GM18507 (cell line): ENCODE data around the gene FAM131A.

ENCODE experiments used
- DNase-seq: peaks from one replicate; pipeline ENCODE4 v3.0.0; 2011; ENCODE audit warnings: low read depth; ENCODE audit not compliant: insufficient read length; ENCODE audit errors: extremely low spot score
- FAIRE-seq: peaks from 2 replicates; lab custom pipeline; 2011; peaks lifted over from hg19 to GRCh38; lab: Jason Lieb, UNC

The FAM131A gene

DNA sequence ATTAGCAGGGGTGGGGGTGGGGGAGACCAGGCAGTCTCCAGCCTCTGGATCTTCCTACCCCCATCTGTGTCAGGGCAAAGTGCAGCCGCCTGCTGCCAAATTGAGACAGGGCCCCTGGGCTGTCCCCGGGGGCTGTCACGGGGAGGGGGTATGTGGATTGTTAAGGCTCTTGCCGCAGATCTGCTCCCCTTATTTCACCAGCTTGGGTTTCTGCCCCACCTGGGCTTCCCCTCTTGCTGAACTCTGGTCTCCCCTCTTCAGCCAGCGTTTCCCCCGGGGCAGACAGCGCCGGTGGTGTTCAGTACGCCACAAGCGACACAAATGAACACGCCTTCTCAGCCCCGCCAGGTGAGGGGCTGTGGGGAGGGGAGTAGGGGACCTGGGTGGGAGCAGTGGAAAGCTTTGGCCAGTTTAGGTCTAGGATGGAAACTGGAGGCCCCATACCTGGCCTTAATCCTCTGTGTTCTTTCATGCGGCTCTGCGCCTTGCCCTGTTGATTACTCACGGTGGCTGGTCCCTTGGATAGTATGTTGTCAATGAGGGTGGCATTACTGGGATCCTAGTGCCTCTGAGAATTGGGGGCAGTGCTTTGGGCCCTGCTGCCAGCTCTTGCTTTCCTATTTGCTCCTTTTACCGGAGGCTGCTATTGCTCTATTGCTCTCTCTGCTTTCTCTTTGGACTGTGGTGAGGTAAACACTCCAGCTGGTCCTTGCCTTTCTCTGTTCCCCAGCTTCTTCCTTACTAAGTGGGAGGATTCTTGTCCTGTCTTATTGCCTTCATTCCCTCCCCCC is 21.3 kb upstream of the FAM131A start:
- no peak for DNase-seq
- FAIRE-seq, result no peak

DNA sequence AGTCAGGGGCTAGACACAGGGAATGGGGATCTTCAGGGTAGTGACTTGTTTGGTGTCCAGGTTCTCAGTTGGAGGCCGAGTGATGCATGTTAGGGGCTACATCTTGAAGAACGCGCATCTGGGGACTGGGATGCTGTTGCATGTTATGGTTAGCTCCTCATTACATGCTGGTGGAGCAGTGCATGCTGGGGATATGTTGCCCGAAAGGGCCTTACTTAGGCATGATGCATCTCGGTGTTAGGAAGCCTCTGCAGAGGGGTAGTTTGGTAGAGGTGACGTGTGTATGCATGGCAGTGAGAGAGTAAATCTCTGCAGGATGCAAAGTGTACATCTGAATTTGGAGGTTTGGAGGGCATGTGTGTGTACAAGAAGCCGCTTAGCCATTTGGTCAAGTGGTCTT is 20.6 kb upstream of the FAM131A start:
- no peak for FAIRE-seq
- DNase-seq, result no peak

DNA sequence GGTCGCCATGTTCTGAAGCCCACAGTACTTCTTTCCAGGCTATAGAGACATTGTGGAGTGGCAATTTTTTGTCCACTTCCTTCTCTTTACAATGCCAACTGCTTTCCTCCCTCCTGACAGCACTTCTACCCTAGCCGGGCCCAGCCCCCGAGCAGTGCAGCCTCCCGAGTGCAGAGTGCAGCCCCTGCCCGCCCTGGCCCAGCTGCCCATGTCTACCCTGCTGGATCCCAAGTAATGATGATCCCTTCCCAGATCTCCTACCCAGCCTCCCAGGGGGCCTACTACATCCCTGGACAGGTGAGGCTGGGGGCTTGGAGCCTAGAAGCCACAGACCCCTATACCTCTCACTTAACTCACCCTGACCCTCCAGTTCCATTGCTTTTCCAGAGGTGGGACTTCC is 20.2 kb upstream of the FAM131A start:
- no peak for FAIRE-seq
- DNase-seq, result no peak

DNA sequence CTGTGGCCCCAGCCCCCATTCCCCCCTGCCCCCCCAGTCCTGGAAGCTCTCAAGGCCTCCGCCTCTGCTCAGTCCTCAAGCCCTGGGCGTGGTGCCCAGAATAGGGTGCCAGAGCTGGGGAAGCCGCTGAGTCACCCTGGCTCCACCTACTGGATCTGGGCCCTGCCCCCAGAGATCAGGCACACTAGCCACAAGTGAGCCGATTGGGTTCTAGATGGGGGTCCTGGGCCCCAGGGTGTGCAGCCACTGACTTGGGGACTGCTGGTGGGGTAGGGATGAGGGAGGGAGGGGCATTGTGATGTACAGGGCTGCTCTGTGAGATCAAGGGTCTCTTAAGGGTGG is 17.3 kb upstream of the FAM131A start:
- no peak for DNase-seq
- no peak for FAIRE-seq

DNA sequence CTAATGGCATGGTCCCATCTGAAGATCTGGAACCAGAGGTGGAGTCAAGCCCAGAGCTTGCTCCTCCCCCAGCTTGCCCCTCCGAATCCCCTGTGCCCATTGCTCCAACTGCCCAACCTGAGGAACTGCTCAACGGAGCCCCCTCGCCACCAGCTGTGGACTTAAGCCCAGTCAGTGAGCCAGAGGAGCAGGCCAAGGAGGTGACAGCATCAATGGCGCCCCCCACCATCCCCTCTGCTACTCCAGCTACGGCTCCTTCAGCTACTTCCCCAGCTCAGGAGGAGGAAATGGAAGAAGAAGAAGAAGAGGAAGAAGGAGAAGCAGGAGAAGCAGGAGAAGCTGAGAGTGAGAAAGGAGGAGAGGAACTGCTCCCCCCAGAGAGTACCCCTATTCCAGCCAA is 15.7 kb upstream of the FAM131A start:
- DNase-seq, result no peak
- FAIRE-seq, result no peak

DNA sequence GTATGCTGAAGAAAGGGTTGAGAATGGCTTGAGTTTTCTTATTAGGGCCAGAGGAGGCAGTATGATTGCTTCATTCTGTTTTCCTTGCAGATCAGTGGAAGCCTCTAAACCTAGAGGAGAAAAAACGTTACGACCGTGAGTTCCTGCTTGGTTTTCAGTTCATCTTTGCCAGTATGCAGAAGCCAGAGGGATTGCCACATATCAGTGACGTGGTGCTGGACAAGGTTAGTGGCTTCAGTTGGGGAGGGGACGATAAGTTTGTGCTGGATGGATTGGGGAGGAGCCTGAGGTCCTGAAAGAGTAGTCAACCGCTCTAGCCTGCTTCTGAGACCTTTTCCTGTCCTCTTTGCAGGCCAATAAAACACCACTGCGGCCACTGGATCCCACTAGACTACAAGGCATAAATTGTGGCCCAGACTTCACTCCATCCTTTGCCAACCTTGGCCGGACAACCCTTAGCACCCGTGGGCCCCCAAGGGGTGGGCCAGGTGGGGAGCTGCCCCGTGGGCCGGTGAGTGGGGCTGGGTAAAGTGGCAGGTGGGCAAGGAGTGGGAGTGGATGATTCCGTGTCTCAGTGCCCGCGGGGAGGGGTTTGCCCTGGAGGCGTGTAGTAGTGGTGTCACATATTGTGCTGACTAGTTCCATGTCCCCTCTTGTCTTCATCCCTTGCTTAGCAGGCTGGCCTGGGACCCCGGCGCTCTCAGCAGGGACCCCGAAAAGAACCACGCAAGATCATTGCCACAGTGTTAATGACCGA is 14.5 kb upstream of the FAM131A start:
- DNase-seq (no peak), FAIRE-seq (no peak)

DNA sequence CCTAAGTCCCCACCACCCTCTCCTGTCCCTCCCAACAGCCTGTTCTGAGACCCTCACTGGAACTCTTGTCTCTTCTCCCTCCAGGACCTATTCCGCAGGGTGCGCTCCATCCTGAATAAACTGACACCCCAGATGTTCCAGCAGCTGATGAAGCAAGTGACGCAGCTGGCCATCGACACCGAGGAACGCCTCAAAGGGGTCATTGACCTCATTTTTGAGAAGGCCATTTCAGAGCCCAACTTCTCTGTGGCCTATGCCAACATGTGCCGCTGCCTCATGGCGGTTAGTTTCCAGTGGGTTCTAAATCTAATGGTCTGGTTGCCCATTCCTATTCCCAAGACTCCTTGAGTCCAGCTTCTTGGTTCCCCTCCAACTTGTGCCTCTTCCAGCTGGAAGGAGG is 13.7 kb upstream of the FAM131A start:
- FAIRE-seq (no peak), DNase-seq (no peak)

DNA sequence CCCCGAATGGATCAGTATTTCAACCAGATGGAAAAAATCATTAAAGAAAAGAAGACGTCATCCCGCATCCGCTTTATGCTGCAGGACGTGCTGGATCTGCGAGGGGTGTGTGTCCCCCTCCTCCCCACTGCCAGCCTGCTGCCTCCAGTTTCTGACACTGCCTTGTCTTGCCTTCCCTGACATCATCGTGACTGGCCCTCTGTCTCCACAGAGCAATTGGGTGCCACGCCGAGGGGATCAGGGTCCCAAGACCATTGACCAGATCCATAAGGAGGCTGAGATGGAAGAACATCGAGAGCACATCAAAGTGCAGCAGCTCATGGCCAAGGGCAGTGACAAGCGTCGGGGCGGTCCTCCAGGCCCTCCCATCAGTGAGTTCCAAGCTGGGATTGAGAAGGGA is 12.1 kb upstream of the FAM131A start:
- FAIRE-seq, result no peak
- no peak for DNase-seq

DNA sequence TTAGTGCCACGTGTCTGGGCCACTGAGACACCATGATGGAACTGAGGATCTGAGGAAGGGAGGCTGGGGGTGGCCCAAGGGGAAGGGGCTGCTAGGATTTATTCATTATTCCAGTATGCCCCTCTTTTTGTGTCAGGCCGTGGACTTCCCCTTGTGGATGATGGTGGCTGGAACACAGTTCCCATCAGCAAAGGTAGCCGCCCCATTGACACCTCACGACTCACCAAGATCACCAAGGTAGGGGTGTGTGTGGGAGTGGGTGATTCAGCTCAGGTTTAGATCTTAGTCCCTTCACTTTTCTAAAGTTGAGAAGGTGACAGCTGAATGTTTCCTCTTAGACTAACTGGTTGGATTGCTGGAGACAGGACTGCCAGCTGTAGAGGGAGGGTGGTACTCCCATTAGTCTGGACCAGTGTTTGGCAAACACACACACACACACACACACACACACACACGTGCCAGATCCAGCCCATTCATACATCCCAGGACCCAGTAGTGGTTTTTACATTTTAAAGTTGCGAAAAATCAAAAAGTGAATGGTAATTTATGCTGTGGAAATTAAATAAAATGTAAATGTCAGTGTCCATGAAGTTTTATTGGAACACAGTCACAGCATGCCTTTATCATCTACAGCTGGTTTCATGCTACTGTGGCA is 11.6 kb upstream of the FAM131A start:
- no peak for FAIRE-seq

DNA sequence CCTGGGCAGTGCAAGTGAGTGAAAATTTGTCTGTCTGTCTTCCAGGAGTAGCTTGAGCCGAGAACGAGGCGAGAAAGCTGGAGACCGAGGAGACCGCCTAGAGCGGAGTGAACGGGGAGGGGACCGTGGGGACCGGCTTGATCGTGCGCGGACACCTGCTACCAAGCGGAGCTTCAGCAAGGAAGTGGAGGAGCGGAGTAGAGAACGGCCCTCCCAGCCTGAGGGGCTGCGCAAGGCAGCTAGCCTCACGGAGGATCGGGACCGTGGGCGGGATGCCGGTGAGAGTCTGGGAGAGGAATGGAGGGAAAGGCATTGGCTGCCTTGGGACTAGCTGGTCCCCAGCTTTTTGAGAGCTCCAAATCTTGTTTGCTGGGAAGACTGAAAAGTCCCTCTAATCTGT is 10.2 kb upstream of the FAM131A start:
- no peak for FAIRE-seq

More for the DNA sequence above, 11.6 kb upstream of the FAM131A start:
- DNase-seq, result no peak

DNA sequence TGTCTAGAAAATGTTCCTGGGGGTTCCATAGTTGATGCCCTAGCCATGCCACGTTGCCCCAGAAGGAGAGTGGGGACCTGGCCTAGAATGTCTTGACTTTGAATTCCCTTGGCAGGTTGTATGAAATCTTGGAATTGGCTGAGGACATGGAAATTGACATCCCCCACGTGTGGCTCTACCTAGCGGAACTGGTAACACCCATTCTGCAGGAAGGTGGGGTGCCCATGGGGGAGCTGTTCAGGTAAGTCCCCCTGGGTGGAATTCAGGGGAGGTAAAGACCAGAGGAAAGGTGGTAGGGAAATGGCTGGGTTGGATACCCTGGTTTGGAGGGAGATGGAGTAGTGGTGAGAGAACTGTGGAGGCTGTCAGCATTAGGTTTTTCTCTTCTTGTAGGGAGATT is 8.9 kb upstream of the FAM131A start:
- DNase-seq (no peak), FAIRE-seq (no peak)

More for the DNA sequence above, 10.2 kb upstream of the FAM131A start:
- no peak for DNase-seq

DNA sequence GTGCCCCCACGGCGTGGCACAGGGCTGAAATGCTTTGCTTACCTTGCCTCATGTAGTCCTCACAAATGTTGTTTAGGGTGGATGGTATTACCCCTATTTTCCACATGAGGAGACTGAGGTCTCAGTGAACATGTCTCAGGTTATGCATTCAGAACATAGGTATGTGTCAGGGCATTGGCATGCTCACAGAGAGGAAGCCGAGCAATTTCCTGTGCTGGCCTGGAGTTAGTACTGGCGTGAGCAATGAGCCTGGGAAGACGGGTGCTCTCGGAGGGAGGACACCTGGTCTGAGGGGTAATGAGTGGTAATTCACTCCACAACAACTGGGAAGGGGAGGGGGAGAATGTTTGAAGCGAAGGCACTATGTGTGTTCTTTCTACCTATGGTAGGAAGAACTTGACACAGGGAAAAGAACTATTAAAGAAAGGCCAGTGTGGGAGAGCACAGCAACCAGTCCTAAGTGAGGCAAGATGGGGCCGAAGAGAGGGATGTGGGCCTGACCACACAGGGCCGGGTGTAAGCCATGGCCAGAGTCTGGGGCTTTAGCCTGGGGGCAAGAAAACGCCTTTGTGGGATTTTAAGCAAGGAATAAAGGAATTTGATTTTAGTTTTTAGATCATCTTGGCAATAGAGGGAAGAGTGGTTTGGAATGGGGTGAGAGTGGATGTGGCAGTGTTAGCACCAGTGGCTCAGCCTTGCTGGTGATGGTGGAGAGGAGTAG is 4.9 kb upstream of the FAM131A start:
- FAIRE-seq, result no peak
- DNase-seq, result no peak

DNA sequence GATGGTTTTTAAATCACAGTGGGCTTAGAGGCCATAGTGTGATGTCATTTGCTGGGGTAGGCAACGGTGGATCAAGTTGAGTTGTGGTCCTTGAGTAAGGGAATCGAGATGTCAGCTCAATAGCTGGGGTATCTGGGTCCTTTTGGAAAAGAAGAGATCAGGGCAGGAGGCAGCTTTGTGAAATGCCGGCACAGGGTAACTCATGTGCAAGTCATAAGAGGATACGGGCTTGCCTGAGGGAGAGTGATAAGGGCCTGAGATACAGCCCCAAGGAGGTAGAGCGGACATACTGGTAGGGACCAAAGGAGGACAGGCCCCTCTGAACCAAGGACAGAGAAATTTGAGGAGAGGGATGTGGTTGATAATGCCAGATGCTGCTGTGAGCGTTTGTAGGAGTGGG is 4.2 kb upstream of the FAM131A start:
- FAIRE-seq (no peak), DNase-seq (no peak)

DNA sequence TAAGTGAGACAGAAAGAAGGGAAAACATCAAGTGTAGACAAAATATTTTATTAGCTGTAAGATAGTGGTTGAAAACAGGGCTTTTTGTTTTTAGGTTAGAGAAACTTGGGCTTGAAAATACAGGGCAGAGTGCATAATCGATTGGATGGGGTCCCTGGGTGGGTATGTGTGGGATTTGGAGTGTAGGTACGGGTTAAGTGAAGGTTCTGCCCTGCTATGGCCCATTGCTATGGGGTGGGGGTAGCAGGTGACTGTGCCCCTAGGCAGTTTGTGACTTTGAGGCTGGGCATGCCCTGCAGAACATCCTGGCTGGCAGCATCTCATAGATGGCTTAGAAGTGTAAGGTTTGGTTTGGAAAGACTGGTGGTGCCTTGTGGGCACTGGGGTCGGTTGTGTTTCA is 3.7 kb upstream of the FAM131A start:
- DNase-seq, result no peak
- FAIRE-seq, result no peak

DNA sequence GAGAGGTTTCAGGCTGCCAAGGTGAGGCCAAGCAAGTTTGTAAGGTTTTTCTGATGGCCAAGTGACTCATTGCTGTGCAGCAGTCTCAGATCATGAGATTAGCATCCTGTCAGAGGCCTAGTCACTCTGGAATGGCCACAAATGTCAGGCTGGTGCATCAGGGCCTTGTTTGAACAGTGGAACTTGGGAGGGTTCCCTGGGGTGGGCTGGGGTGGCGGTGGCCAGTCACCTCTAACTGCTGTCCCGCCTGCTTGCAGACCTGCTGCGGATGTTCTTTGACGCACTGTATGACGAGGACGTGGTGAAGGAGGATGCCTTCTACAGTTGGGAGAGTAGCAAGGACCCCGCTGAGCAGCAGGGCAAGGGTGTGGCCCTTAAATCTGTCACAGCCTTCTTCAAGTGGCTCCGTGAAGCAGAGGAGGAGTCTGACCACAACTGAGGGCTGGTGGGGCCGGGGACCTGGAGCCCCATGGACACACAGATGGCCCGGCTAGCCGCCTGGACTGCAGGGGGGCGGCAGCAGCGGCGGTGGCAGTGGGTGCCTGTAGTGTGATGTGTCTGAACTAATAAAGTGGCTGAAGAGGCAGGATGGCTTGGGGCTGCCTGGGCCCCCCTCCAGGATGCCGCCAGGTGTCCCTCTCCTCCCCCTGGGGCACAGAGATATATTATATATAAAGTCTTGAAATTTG is 2.8 kb upstream of the FAM131A start:
- FAIRE-seq (no peak), DNase-seq (no peak)

DNA sequence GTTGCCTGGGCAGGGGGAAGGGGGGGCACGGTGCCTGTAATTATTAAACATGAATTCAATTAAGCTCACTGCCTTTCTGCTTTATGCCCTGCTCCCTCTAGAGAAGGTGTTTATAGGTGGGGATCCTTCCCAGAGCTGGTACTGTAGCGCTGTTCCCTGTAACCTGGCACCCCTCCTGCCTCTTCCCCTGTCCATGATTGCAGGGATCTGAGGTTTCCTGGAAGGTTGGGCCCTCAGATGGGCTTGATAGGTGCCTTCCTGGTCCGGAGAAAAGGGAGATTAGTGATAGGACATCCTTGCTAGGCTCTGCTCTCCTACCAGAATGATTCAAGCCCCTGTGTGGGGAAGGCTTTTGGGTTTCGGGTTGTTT is 2.1 kb upstream of the FAM131A start:
- DNase-seq (no peak), FAIRE-seq (no peak)

DNA sequence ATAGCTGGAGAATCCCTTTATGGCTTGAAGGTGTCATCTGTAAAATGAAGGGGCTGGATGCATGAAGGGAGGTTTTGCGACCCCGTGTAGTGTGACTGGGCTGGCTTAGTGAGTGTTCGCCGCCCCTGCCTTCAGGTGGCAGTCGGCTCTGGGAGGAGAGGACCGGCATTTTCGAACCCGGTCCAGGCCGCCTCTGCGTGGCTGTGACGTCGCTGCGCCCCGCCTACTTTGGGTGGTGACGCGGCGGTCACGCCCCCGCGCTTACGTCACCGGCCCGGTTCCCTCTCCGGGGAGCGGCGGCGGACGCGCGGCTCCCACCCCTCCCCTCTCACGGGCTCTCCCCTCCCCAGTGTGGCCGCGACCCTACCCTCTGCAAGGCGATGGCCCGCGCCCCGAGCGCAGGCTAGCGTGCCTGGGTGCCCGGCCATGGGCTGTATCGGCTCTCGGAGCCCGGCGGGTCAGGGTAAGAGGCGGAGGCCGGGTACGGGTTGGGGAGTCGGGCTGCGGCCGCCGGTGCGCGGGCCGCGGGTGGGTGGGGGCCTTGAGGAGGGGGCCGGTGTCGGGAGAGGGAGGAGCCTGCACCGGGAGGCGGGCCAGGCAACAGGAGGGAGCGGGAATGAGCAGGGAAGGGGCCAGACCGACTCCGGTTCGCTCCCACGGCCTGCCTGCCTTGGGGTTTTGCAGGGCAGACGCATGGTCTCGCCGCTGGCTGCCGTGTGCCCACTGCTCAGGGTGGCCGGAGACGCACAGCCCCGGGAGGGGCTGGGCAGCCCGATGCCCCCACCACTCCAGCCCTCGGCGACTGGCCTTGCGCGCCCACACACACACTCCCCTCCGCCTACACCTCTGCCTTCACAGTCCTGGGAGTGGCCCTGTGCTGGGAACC is 1.5 kb upstream of the FAM131A start:
- peak; percentile 76 for DNase-seq

DNA sequence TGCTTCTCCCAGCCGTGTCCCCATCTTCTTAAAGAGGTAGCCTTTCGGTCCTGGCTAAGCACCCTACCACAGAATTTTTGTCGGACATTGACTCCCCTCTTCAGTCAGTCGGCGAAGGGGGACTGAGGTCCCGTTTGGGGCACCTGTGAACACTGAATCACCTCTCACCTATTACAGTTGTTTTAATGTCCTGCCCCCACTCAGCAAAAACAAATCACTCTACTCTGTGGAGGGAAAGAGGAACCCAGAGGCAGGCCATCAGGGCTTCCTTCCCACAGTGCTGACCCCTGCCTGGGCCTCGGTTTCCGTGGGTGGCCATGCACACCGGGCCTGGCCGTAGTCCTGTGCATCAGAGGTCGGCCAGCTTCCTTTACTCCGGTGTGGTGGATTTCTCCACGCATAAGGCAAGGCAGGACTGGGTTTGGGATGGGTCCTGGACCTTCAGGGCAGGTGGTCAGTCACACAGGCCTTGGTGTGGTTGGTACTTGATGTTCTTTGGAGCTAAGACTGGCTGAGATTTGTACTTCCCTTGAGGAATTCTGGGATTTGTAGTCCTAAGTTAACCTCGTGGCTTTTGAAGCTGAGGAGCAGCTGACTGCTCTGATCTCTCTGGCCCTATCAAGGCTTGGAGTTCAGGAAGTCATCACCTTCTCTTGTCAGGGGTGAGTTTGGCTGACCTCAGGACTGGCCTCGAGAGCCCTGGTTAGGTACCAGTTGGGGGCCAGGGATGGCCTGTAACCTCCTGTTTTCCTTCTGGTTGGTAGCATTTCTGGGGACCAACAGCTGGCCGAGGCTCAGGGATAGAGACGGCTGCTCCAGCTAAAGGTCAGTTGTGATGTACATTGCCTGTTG is 627 bp upstream of the FAM131A start:
- no peak for DNase-seq
- no peak for FAIRE-seq

More for the DNA sequence above, 1.5 kb upstream of the FAM131A start:
- peak; percentile 69 for FAIRE-seq
